Activated CD4-positive, alpha-beta T cell treated with anti-CD3 and anti-CD28 coated beads, Interleukin-2, amount 10 ng/mL, durations not matched to agents 7 days and 5 days (primary cell): ENCODE measurements around the gene SGPL1. TPM values are rescaled to one million over a fixed set of nuclear protein-coding genes. Genes with fewer than 3 reads are reported as not detected.
"Not testable (repeated sequence)": the region's sequence is repeated elsewhere in the genome, so short reads cannot be mapped to it uniquely, and the experiment has no call there.

Experiments
- CTCF ChIA-PET: fragments of 350-600 bp; sonication (Branson Sonifier 250); formaldehyde crosslinking; loops from one replicate; lab custom pipeline; 2021; ENCODE audit warnings: antibody characterized with exemption; lab: Charles Lee
- POLR2A ChIA-PET: fragments of 350-600 bp; sonication (Branson Sonifier 250); formaldehyde crosslinking; loops from one replicate; lab custom pipeline; 2021; ENCODE audit warnings: antibody characterized with exemption; lab: Charles Lee
- DNase-seq: peaks from one replicate; pipeline ENCODE4 v3.0.0-alpha.2; 2020
- H3K27ac Mint-ChIP-seq: one replicate; pipeline ENCODE4 v1.8.0; 2021; ENCODE audit warnings: mild to moderate bottlenecking, moderate library complexity, mixed read lengths
- H3K27me3 Mint-ChIP-seq: one replicate; pipeline ENCODE4 v1.8.0; 2021; ENCODE audit warnings: mixed read lengths
- H3K36me3 Mint-ChIP-seq: one replicate; pipeline ENCODE4 v1.8.0; 2021; ENCODE audit warnings: low read depth, mixed read lengths
- H3K4me1 Mint-ChIP-seq: one replicate; pipeline ENCODE4 v1.8.0; 2021; ENCODE audit warnings: mixed read lengths
- H3K4me3 Mint-ChIP-seq: one replicate; pipeline ENCODE4 v1.8.0; 2021; ENCODE audit warnings: mild to moderate bottlenecking, moderate library complexity, mixed read lengths
- H3K9me3 Mint-ChIP-seq: one replicate; pipeline ENCODE4 v1.8.0; 2021; ENCODE audit warnings: mixed read lengths
- total RNA-seq, 2 experiments: library from RNA; stranded (reverse); gene quantifications; one replicate each; pipeline ENCODE4 v1.2.3, GENCODE V29; 2021

Gene SGPL1
- total RNA-seq, 2 experiments from 2014 or later = 19.7 to 22.3 TPM

DNA sequence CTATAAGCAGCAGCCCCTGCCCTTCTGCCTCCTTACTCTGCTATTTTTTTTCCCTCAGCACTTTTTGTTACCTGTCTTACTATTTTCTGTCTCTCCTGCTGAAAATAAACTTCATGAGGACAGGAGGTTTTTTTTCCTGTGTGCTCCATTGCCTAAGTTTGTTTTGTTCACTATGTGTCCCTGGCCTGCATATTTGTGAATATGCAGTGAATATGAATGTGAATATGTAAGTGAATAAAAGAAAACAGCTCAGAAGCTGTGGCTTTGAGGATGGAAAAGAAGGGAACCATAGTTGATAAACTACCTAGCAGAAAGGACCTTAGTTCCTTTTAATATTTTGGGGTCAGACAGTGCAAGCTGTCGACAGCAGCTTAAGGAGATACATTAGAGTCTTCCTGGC, 37.7 kb downstream of the SGPL1 start:
- H3K27ac Mint-ChIP-seq = no peak overlapping the region
- no peaks in the 10 kb centered on the region for H3K36me3 Mint-ChIP-seq
- no peaks in the 10 kb centered on the region for H3K9me3 Mint-ChIP-seq
- DNase-seq = no peak
- H3K27me3 Mint-ChIP-seq = no peaks in the 10 kb centered on the region
- POLR2A ChIA-PET = no interaction called here
- peaks cover 18% of the 10 kb centered on the region for H3K4me1 Mint-ChIP-seq
- CTCF ChIA-PET = no interaction called here
- H3K4me3 Mint-ChIP-seq = no peak overlapping the region

DNA sequence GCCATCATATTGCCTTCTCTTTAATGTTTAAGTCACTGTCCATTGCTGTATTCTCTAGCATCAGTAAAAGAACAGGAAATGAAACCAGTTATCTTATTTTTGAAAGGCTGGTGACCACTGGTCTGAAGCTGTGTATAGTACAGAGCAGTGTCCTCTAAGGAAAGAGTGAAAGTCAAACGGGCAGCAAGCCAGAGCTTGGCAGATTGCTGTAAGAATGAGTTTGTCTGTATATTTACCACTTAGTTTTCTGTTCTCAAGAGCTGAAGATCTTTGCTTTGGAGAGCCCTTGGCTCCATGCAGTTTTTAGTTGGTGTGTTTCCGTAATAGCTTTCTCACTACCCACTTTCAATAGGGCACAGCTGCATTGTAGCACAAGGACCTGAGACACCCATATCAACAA, 40.7 kb downstream of the SGPL1 start:
- ChIA-PET CTCF (interaction anchor here (1.4 kb wide), 1 partner anchor 360 kb away, joined by 3 read pairs; no protein-coding TSS in a partner anchor), POLR2A (no interaction called here)
- H3K9me3 Mint-ChIP-seq = no peaks in the 10 kb centered on the region
- no peaks in the 10 kb centered on the region for H3K27me3 Mint-ChIP-seq
- no peak overlapping the region for H3K4me3 Mint-ChIP-seq
- H3K36me3 Mint-ChIP-seq = peaks cover 7% of the 10 kb centered on the region
- H3K4me1 Mint-ChIP-seq = peaks cover 8% of the 10 kb centered on the region
- DNase-seq = no peak
- no peak overlapping the region for H3K27ac Mint-ChIP-seq

DNA sequence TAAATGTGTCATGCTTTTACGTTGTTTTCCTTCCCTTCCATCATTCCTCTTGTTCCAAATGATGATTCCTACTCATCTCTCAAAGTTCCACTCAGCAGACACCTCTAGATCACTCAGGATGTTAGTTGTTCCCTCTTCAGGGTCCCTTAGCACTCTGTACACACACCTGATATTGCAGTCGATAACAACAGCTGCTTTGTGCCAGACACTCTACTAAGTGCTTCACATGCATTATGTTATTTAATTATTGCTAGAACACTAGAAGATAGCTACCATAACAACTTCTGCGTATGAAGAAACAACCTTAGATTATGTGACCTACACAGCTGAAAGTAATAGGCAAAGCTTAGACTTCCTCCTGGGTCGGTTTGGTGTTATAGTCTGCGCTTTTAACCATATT, 43.0 kb downstream of the SGPL1 start:
- no peak overlapping the region for H3K27ac Mint-ChIP-seq
- no peaks in the 10 kb centered on the region for H3K27me3 Mint-ChIP-seq
- peaks cover 10% of the 10 kb centered on the region for H3K36me3 Mint-ChIP-seq
- ChIA-PET CTCF (no interaction called here), POLR2A (no interaction called here)
- no peak for DNase-seq
- no peak overlapping the region for H3K4me3 Mint-ChIP-seq
- H3K4me1 Mint-ChIP-seq = peaks cover 9% of the 10 kb centered on the region
- H3K9me3 Mint-ChIP-seq = no peaks in the 10 kb centered on the region

DNA sequence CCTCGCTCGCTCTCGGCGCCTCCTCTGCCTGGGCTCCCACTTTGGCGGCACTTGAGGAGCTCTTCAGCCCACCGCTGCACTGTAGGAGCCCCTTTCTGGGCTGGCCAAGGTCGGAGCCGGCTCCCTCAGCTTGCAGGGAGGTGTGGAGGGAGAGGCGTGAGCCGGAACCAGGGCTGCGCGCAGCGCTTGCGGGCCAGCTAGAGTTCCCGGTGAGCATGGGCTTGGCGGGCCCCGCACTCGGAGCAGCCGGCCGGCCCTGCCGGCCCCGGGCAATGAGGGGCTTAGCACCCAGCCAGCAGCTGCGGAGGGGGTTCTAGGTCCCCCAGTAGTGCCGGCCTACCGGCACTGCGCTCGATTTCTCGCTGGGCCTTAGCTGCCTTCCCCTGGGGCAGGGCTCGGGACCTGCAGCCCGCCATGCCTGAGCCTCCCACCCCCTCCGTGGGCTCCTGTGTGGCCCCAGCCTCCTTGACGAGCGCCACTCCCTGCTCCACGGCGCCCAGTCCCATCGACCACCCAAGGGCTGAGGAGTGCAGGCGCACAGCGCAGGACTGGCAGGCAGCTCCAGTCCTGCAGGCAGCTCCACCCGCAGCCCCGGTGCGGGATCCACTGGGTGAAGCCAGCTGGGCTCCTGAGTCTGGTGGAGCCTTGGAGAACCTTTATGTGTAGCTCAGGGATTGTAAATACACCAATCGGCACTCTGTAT, 45.9 kb downstream of the SGPL1 start:
- H3K27ac Mint-ChIP-seq, H3K4me3 Mint-ChIP-seq, H3K9me3 Mint-ChIP-seq, POLR2A ChIA-PET, DNase-seq, H3K27me3 Mint-ChIP-seq: not testable (repeated sequence)
- peaks cover 13% of the 10 kb centered on the region for H3K4me1 Mint-ChIP-seq
- CTCF ChIA-PET = interaction anchor here (0.5 to 2.2 kb wide), 2 partner anchors 18 to 37 kb away, joined by 3 to 6 read pairs; no protein-coding TSS in a partner anchor
- H3K36me3 Mint-ChIP-seq = peaks cover 10% of the 10 kb centered on the region

DNA sequence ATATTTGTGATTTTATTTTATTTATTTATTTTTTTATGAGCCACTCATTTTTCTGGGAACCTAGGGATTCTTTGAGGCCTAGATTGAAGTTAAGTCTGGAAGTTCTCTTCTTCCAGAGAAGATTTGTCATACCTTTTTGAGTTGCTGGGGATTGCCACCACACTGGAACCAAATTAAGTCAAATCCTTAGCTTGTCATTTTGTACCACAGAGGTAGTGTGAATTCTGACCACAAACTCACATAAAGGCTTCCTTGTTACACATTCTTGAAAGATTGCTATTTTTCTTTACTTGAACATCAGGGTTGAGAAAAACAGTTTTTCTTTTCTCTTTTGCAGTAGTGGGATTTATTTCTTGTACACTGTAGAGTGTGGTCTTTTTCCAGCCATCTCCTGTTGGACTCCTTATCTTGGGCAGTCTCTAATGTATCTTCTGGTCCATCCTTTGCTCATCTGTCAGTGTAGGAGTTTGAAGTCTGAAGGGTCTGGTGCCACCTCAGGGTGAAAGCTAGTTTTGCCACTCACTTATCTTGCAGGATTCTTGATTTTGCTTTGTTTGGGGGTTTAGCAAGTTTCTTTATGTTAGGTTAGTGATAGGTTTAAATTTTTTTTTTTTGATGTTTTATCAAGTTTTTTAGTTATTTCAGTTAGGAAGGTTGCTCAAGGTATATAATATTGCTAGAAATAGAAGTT, 47.9 kb downstream of the SGPL1 start:
- Mint-ChIP-seq H3K4me3 (no peak overlapping the region), H3K9me3 (no peaks in the 10 kb centered on the region), H3K27ac (peak overlapping the region; percentile 80), H3K27me3 (no peaks in the 10 kb centered on the region), H3K4me1 (peaks cover 6% of the 10 kb centered on the region), H3K36me3 (peaks cover 9% of the 10 kb centered on the region)
- ChIA-PET CTCF (interaction anchor here (0.6 to 2.2 kb wide), 5 partner anchors 9 to 74 kb away, joined by 3 to 6 read pairs (median 5); no protein-coding TSS in a partner anchor), POLR2A (no interaction called here)
- DNase-seq = no peak

DNA sequence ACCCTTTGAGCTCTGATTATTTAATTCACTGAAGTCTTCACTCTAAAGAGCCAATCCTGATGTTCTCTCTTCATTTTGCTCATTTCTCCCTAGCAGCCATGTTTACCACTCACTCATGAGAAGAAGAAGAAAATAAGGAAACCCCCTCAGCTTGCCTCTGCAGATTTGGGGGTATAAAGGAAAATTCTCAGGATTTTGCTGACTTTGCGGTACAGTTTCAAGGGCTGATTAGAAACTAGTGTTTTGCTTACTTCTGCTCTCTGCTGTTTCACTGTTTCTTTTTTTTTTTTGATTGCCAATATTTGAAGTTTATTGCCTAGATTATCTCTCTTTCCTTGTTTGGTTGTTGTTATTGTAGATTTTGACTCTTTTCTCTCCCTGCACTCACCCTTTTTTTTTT, 49.2 kb downstream of the SGPL1 start:
- Mint-ChIP-seq H3K27me3 (no peaks in the 10 kb centered on the region), H3K27ac (no peak overlapping the region), H3K36me3 (peaks cover 7% of the 10 kb centered on the region), H3K9me3 (no peaks in the 10 kb centered on the region), H3K4me3 (no peak overlapping the region), H3K4me1 (peaks cover 6% of the 10 kb centered on the region)
- DNase-seq = no peak
- ChIA-PET POLR2A (no interaction called here), CTCF (interaction anchor here (0.8 to 1.6 kb wide), 3 partner anchors 14 to 19 kb away, joined by 3 to 6 read pairs (median 4); no protein-coding TSS in a partner anchor)

DNA sequence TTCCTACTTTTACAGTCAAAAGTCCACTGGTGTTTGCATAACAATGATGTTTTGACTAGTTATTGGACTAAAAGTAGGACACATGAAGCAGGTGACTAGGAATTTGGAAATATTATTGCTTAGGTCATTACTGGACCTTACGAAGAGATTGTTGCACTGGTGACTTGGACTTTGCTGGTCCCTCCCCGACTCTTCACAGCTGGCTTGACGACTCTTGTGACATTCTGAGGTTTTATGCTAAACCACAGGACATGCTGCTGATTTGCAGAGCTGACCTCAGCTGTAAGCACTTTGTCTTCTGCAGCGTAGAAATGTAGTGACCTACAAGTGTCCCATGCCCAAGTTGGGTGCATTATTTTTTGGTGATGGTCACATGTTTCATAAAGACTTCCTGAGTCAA, 50.7 kb downstream of the SGPL1 start:
- Mint-ChIP-seq H3K36me3 (peaks cover 3% of the 10 kb centered on the region), H3K27me3 (no peaks in the 10 kb centered on the region), H3K9me3 (no peaks in the 10 kb centered on the region), H3K27ac (no peak overlapping the region), H3K4me1 (peaks cover 6% of the 10 kb centered on the region), H3K4me3 (no peak overlapping the region)
- DNase-seq = no peak
- CTCF ChIA-PET = interaction anchor here (1.2 kb wide), 1 partner anchor 50 kb away, joined by 3 read pairs; no protein-coding TSS in a partner anchor
- POLR2A ChIA-PET = no interaction called here

DNA sequence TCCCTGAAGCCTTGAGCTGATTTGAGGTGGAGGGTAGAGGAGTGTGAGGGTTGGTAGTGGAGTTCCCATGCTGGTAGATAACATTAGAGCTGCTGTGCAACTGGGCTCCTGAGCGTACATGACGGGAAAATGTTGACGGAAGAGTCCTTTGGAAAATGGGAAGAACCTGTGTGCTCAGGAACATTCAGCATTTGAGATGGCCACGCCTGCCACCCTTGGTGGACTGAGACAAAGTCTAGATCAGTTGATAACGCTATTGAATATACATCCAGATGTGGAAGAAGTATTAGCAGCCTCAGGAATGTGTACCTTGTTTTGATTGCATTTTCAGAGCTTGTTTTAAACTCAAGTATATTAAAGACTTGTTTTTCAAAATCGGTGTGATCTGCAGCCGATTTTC, 56.5 kb downstream of the SGPL1 start:
- no peaks in the 10 kb centered on the region for H3K4me1 Mint-ChIP-seq
- CTCF ChIA-PET = interaction anchor here (1.3 kb wide), 1 partner anchor 9 kb away, joined by 3 read pairs; no protein-coding TSS in a partner anchor
- no peaks in the 10 kb centered on the region for H3K27me3 Mint-ChIP-seq
- no peak overlapping the region for H3K27ac Mint-ChIP-seq
- no peak overlapping the region for H3K4me3 Mint-ChIP-seq
- H3K9me3 Mint-ChIP-seq = no peaks in the 10 kb centered on the region
- H3K36me3 Mint-ChIP-seq = peaks cover under 1% of the 10 kb centered on the region
- no peak for DNase-seq
- POLR2A ChIA-PET = no interaction called here

DNA sequence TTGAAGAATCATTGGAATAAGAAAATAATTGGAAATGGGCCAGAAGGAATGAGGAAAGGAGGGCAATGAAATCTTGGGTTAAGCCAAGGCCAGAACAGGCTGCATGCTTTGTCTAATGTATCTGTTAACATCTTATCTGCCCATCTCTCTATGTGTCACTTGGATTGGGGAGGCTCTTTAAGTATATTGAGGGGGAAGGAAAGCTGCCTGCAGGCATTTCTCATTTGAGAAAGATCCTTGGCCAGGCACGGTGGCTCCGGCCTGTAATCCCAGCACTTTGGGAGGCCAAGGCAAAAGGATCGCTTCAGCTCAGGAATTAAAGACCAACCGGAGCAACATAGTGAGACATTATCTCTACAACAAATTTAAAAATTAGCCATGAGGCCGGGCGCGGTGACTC, 58.3 kb downstream of the SGPL1 start:
- POLR2A ChIA-PET = no interaction called here
- CTCF ChIA-PET = interaction anchor here (1.4 kb wide), 1 partner anchor 17 kb away, joined by 3 read pairs; no protein-coding TSS in a partner anchor
- H3K36me3 Mint-ChIP-seq = peaks cover 3% of the 10 kb centered on the region
- no peaks in the 10 kb centered on the region for H3K27me3 Mint-ChIP-seq
- DNase-seq = no peak
- H3K4me1 Mint-ChIP-seq = no peaks in the 10 kb centered on the region
- H3K27ac Mint-ChIP-seq = no peak overlapping the region
- no peaks in the 10 kb centered on the region for H3K9me3 Mint-ChIP-seq
- no peak overlapping the region for H3K4me3 Mint-ChIP-seq

DNA sequence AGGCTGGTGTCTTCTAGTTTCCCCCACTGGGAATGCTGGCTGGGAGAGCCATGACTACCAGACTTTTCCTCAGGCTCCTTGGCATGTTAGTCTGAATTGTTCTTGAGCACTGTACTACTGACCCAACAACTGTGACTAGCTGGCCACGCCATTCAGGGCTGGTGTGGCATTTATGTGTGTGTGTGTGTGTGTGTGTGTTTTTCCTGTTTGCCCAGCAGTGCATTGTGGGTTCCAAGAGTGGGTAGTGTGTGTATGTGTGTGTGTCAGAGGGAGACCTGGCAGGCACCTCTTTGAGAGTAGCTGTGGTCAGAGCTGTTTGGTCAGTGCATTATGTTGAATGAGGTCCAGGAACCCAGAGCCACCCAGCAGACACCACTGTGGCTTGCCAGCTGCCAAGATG, 63.5 kb downstream of the SGPL1 start:
- H3K27ac Mint-ChIP-seq = no peak overlapping the region
- peaks cover 5% of the 10 kb centered on the region for H3K36me3 Mint-ChIP-seq
- H3K9me3 Mint-ChIP-seq = no peaks in the 10 kb centered on the region
- DNase-seq = no peak
- no peak overlapping the region for H3K4me3 Mint-ChIP-seq
- H3K27me3 Mint-ChIP-seq = no peaks in the 10 kb centered on the region
- CTCF ChIA-PET = interaction anchor here (0.7 to 2.6 kb wide), 6 partner anchors 12 to 329 kb away, joined by 3 to 6 read pairs (median 4); no protein-coding TSS in a partner anchor
- POLR2A ChIA-PET = no interaction called here
- peaks cover 6% of the 10 kb centered on the region for H3K4me1 Mint-ChIP-seq

DNA sequence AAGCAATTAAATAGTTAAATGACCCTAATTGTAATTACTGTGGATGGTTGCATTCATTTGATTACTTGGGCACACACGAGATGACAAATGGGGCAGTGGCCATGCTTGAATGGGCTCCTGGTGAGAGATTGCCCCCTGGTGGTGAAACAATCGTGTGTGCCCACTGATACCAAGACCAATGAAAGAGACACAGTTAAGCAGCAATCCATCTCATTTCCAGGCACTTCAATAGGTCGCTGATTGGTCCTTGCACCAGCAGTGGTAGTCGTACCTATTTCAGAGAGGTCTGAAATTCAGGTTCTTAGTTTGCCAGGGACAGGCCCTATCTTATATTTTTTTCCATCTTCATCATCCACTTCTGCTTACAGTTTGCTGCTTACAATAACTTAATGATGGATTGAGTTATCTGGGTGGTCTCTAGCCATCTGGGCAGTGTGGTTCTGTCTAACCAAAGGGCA, 64.4 kb downstream of the SGPL1 start:
- H3K27me3 Mint-ChIP-seq = no peaks in the 10 kb centered on the region
- POLR2A ChIA-PET = no interaction called here
- peak; percentile 86 for DNase-seq
- CTCF ChIA-PET = interaction anchor here (0.9 to 2.6 kb wide), 4 partner anchors 9 to 18 kb away, joined by 3 to 6 read pairs (median 5); no protein-coding TSS in a partner anchor
- H3K36me3 Mint-ChIP-seq = peaks cover 10% of the 10 kb centered on the region
- peaks cover 6% of the 10 kb centered on the region for H3K4me1 Mint-ChIP-seq
- H3K9me3 Mint-ChIP-seq = no peaks in the 10 kb centered on the region
- no peak overlapping the region for H3K4me3 Mint-ChIP-seq
- H3K27ac Mint-ChIP-seq = no peak overlapping the region

DNA sequence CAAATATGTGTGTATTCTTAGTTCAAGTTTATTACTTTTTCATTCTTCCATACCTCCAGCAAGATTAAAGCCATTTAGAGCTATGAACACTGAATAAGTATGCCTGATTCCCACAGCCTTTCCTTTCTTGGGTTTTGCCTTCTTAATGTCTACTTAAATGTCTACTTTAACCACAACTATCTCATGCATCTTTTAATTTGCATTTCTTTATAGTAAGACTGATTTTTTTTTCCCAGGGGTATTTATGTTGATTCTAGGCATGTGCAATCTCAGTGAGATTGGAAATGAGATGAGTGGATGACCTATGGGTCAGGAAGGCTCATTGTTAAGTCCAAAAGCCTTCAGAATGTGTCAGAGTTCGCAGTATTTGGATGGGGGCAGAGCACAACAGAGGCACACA, 69.0 kb downstream of the SGPL1 start:
- ChIA-PET CTCF (interaction anchor here (0.8 to 0.9 kb wide), 2 partner anchors 12 to 325 kb away, joined by 3 to 5 read pairs; no protein-coding TSS in a partner anchor), POLR2A (interaction anchor here (0.6 kb wide), 1 partner anchor 332 kb away, joined by 3 read pairs; no protein-coding TSS in a partner anchor)
- no peaks in the 10 kb centered on the region for H3K9me3 Mint-ChIP-seq
- no peak for DNase-seq
- H3K36me3 Mint-ChIP-seq = peaks cover 7% of the 10 kb centered on the region
- H3K27ac Mint-ChIP-seq = no peak overlapping the region
- H3K4me1 Mint-ChIP-seq = peaks cover 16% of the 10 kb centered on the region
- H3K27me3 Mint-ChIP-seq = no peaks in the 10 kb centered on the region
- H3K4me3 Mint-ChIP-seq = no peak overlapping the region

DNA sequence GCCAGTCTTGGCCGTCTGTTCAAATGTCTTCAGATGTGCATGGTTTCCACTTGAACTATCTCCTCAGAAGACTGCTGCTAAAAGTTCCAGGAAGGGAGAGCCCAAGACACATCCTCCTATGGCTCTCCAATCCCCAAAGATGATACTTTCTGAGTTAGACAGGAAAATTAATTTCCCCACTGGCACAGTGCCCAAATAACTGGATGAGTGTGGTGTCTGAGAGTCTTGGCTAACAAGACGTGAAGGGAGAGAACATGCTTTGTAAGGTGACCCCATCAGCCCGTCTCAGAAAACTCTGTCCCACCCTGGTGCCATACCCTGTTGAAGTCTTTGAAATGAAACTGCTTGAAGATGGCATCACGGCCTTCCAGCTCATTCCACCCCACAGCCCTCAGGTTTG, 69.7 kb downstream of the SGPL1 start:
- DNase-seq = no peak
- Mint-ChIP-seq H3K27me3 (no peaks in the 10 kb centered on the region), H3K4me1 (peaks cover 12% of the 10 kb centered on the region), H3K27ac (no peak overlapping the region), H3K4me3 (no peak overlapping the region), H3K36me3 (peaks cover 7% of the 10 kb centered on the region), H3K9me3 (no peaks in the 10 kb centered on the region)
- ChIA-PET CTCF (interaction anchor here (0.5 kb wide), 1 partner anchor 13 kb away, joined by 3 read pairs; no protein-coding TSS in a partner anchor), POLR2A (no interaction called here)
